Ishikawa (cell line): ENCODE measurements around the gene SHC1.

Experiments used
- CEBPB ChIP-seq: IDR thresholded peaks from 2 replicates; pipeline ENCODE4 v1.6.1; 2012
- EP300 ChIP-seq: IDR thresholded peaks from 2 replicates; pipeline ENCODE4 v1.6.1; 2012; ENCODE audit warnings: borderline replicate concordance
- TAF1 ChIP-seq: IDR thresholded peaks from 2 replicates; pipeline ENCODE4 v1.6.1; 2012; ENCODE audit warnings: low read depth, mild to moderate bottlenecking
- YY1 ChIP-seq: IDR thresholded peaks from 2 replicates; pipeline ENCODE4 v1.6.1; 2012; ENCODE audit warnings: low read depth

- TF ChIP-seq CEBPB (no peak), YY1 (no peak), TAF1 (no peak), EP300 (no peak)
Observed at GRCh38 chr1:155019377-155020245, 49.1 kb upstream of the SHC1 start.
